GM12892 (cell line): ENCODE measurements around the gene DGKI.
A peak's percentile ranks its signal among the peaks of the same experiment; 100 is the strongest.

Source experiments
- DNase-seq: peaks from one replicate; pipeline ENCODE4 v3.0.0; 2011; ENCODE audit not compliant: insufficient read length
- FAIRE-seq: peaks from 2 replicates; lab custom pipeline; 2011; peaks lifted over from hg19 to GRCh38; lab: Jason Lieb, UNC
- POLR2A ChIP-seq: IDR thresholded peaks from 2 replicates; pipeline ENCODE4 v1.6.1; 2011; ENCODE audit warnings: low read depth, low read length, control low read depth
- POLR2AphosphoS5 ChIP-seq: IDR thresholded peaks from 2 replicates; pipeline ENCODE4 v1.6.1; 2011; ENCODE audit warnings: low read depth, low read length, control low read depth
- TAF1 ChIP-seq: IDR thresholded peaks from 2 replicates; pipeline ENCODE4 v1.6.1; 2011; ENCODE audit warnings: low read depth, mild to moderate bottlenecking, control low read depth, low read length, borderline replicate concordance

DGKI gene

GRCh38 chr7:137762334-137762733, 84.4 kb downstream of the DGKI start:
- TF ChIP-seq POLR2AphosphoS5 (no peak), POLR2A (no peak)
- no peak for DNase-seq
- FAIRE-seq, result no peak

- TF ChIP-seq POLR2AphosphoS5 (no peak), POLR2A (no peak), TAF1 (no peak)
- no peak for FAIRE-seq
- DNase-seq, result no peak
Measured at GRCh38 chr7:137760111-137760510, 86.7 kb downstream of the DGKI start.

GRCh38 chr7:137757146-137757925, 89.4 kb downstream of the DGKI start:
- no peak for FAIRE-seq
- no peak for DNase-seq
- no peak for TF ChIP-seq POLR2A
- TF ChIP-seq POLR2AphosphoS5, result no peak
- TF ChIP-seq TAF1, result no peak

- TF ChIP-seq TAF1 (no peak), POLR2AphosphoS5 (no peak), POLR2A (no peak)
- DNase-seq, result no peak
- peak; percentile 63 for FAIRE-seq
Measured at GRCh38 chr7:137755846-137756651, 90.7 kb downstream of the DGKI start.

- TF ChIP-seq POLR2A (no peak), TAF1 (no peak)
- FAIRE-seq (peak; percentile 57), DNase-seq (no peak)
Measured at GRCh38 chr7:137755427-137755826, 91.3 kb downstream of the DGKI start.

GRCh38 chr7:137753948-137754851, 92.6 kb downstream of the DGKI start:
- FAIRE-seq (peak; percentile 27), DNase-seq (no peak)
- no peak for TF ChIP-seq POLR2A
- TF ChIP-seq POLR2AphosphoS5, result no peak
- no peak for TF ChIP-seq TAF1

- FAIRE-seq (no peak), DNase-seq (no peak)
- TF ChIP-seq TAF1, result no peak
- no peak for TF ChIP-seq POLR2A
- TF ChIP-seq POLR2AphosphoS5, result no peak
Measured at GRCh38 chr7:137753575-137753947, 93.2 kb downstream of the DGKI start.

GRCh38 chr7:137753067-137753466, 93.7 kb downstream of the DGKI start:
- FAIRE-seq (no peak), DNase-seq (no peak)
- TF ChIP-seq POLR2A (no peak), POLR2AphosphoS5 (no peak), TAF1 (no peak)

GRCh38 chr7:137751361-137752009, 95.3 kb downstream of the DGKI start:
- TF ChIP-seq TAF1 (no peak), POLR2A (no peak), POLR2AphosphoS5 (no peak)
- FAIRE-seq, result no peak
- DNase-seq, result no peak

- no peak for FAIRE-seq
- no peak for DNase-seq
- no peak for TF ChIP-seq POLR2AphosphoS5
Measured at GRCh38 chr7:137747359-137748031, 99.3 kb downstream of the DGKI start.
